Measurements from ENCODE around the gene BAHCC1.

BAHCC1 gene

GRCh38 chr17:81500047-81500446 lies 104.8 kb downstream of the BAHCC1 start:
- no peak for DNase-seq

- DNase-seq, result no peak
Measured at GRCh38 chr17:81502471-81503017, 107.3 kb downstream of the BAHCC1 start.

GRCh38 chr17:81503619-81504018 lies 108.4 kb downstream of the BAHCC1 start:
- no peak for DNase-seq

GRCh38 chr17:81508639-81509206 lies 113.5 kb downstream of the BAHCC1 start:
- no peak for DNase-seq

- no peak for DNase-seq
Measured at GRCh38 chr17:81509207-81509971, 114.1 kb downstream of the BAHCC1 start.

- DNase-seq, result no peak
Measured at GRCh38 chr17:81509972-81510784, 114.9 kb downstream of the BAHCC1 start.

GRCh38 chr17:81510785-81511553 lies 115.7 kb downstream of the BAHCC1 start:
- DNase-seq, result no peak

GRCh38 chr17:81511554-81511803 lies 116.2 kb downstream of the BAHCC1 start:
- no peak for DNase-seq

- no peak for DNase-seq
Measured at GRCh38 chr17:81511804-81512561, 116.7 kb downstream of the BAHCC1 start.

- DNase-seq, result peak; percentile 64
Measured at GRCh38 chr17:81512562-81513371, 117.5 kb downstream of the BAHCC1 start, which contains the start of gene ACTG1. ACTG1 (minus strand) TSS chr17:81512799; CDS start chr17:81512354, 445 bp downstream.

- no peak for DNase-seq
Measured at GRCh38 chr17:81513372-81513752, 118.1 kb downstream of the BAHCC1 start.

GRCh38 chr17:81513753-81514488 lies 118.7 kb downstream of the BAHCC1 start:
- no peak for DNase-seq

- DNase-seq, result no peak
Measured at GRCh38 chr17:81514489-81514738, 119.2 kb downstream of the BAHCC1 start.

- DNase-seq, result no peak
Measured at GRCh38 chr17:81514739-81515529, 119.7 kb downstream of the BAHCC1 start.

GRCh38 chr17:81515530-81516041 lies 120.3 kb downstream of the BAHCC1 start:
- DNase-seq, result no peak
